Loucy (cell line): ENCODE results near the gene ERP44.
A peak's percentile ranks its signal among the peaks of the same experiment; 100 is the strongest.

Experiments
- H2AFZ ChIP-seq: fragments of 200-600 bp; sonication (generic); 2 replicates; pipeline ENCODE4 v1.6.0; 2016; ENCODE audit warnings: antibody characterized with exemption, mild to moderate bottlenecking, low read length, moderate library complexity
- H3F3A ChIP-seq: fragments of 200-600 bp; 2 replicates; pipeline ENCODE4 v1.6.0; 2016; ENCODE audit warnings: antibody characterized with exemption, low read depth, mild to moderate bottlenecking
- H3K27me3 ChIP-seq: fragments of 200-600 bp; sonication (generic); 2 replicates; pipeline ENCODE4 v1.6.1; 2014; ENCODE audit warnings: low read length, mild to moderate bottlenecking; ENCODE audit not compliant: insufficient read depth, poor library complexity, severe bottlenecking
- H3K36me3 ChIP-seq: fragments of 200-600 bp; sonication (generic); 2 replicates; pipeline ENCODE4 v1.6.1; 2016; ENCODE audit warnings: low read length; ENCODE audit not compliant: insufficient read depth
- H3K4me1 ChIP-seq: fragments of 200-600 bp; sonication (generic); 2 replicates; pipeline ENCODE4 v1.5.1; 2014; ENCODE audit warnings: low read length, mild to moderate bottlenecking; ENCODE audit not compliant: insufficient read depth, poor library complexity, severe bottlenecking
- H3K4me2 ChIP-seq: fragments of 200-600 bp; sonication (generic); 2 replicates; pipeline ENCODE4 v1.6.0; 2014; ENCODE audit warnings: antibody characterized with exemption, low read length, low read depth, mild to moderate bottlenecking; ENCODE audit not compliant: poor library complexity, severe bottlenecking
- H3K4me3 ChIP-seq: fragments of 200-600 bp; sonication (generic); 2 replicates; pipeline ENCODE4 v1.5.1; 2014; ENCODE audit warnings: low read length, mild to moderate bottlenecking, mixed read lengths; ENCODE audit not compliant: poor library complexity, severe bottlenecking
- H3K79me2 ChIP-seq: fragments of 200-600 bp; sonication (generic); 2 replicates; pipeline ENCODE4 v1.6.1; 2014; ENCODE audit warnings: low read length; ENCODE audit not compliant: insufficient read depth
- H3K9ac ChIP-seq: fragments of 200-600 bp; sonication (generic); 2 replicates; pipeline ENCODE4 v1.6.0; 2014; ENCODE audit warnings: mild to moderate bottlenecking, low read depth, low read length, moderate library complexity; ENCODE audit not compliant: poor library complexity, severe bottlenecking
- H3K9me2 ChIP-seq: fragments of 200-600 bp; sonication (generic); replicated peaks from 2 replicates; pipeline ENCODE4 v1.6.1; 2016; ENCODE audit warnings: low read depth, low read length, mixed read lengths
- H3K9me3 ChIP-seq: fragments of 200-600 bp; sonication (generic); 2 replicates; pipeline ENCODE4 v1.6.1; 2014; ENCODE audit warnings: mild to moderate bottlenecking, antibody characterized with exemption, low read length, low read depth; ENCODE audit not compliant: insufficient read depth
- H4K20me1 ChIP-seq: fragments of 200-600 bp; sonication (generic); 2 replicates; pipeline ENCODE4 v1.6.0; 2014; ENCODE audit warnings: antibody characterized with exemption, low read length, mild to moderate bottlenecking; ENCODE audit not compliant: insufficient read depth, poor library complexity, severe bottlenecking
- CTCF ChIP-seq: fragments of 200-600 bp; sonication (generic); conservative IDR thresholded peaks from 2 replicates; pipeline ENCODE4 v1.5.1; 2014; ENCODE audit warnings: mild to moderate bottlenecking, antibody characterized with exemption, low read length
- EZH2phosphoT487 ChIP-seq: fragments of 200-600 bp; IDR thresholded peaks from 2 replicates; pipeline ENCODE4 v1.6.1; 2018; ENCODE audit warnings: antibody characterized with exemption, mild to moderate bottlenecking, moderate library complexity, borderline replicate concordance

Gene ERP44

GRCh38 chr9:100101608-100102007 is 2.8 kb upstream of the ERP44 start:
- peaks cover 20% of the 10 kb centered on the region for H4K20me1 ChIP-seq
- H3K4me1 ChIP-seq: peaks cover 27% of the 10 kb centered on the region
- peaks cover 37% of the 10 kb centered on the region for H3K79me2 ChIP-seq
- no peak overlapping the region for H2AFZ ChIP-seq
- H3K4me3 ChIP-seq: no peak overlapping the region
- H3K9ac ChIP-seq: no peak overlapping the region
- H3K27me3 ChIP-seq: no peaks in the 10 kb centered on the region
- H3K36me3 ChIP-seq: 0 out of 2 replicates have a peak, but pooled peaks cover 4% of the 10 kb centered on the region
- H3K4me2 ChIP-seq: no peak overlapping the region
- no peaks in the 10 kb centered on the region for H3F3A ChIP-seq
- H3K9me2 ChIP-seq: no peaks in the 10 kb centered on the region
- TF ChIP-seq EZH2phosphoT487: no peak
- TF ChIP-seq CTCF: no peak
- no peaks in the 10 kb centered on the region for H3K9me3 ChIP-seq

GRCh38 chr9:100100146-100100667 is 1.4 kb upstream of the ERP44 start:
- H3K9ac ChIP-seq: peak overlapping the region; percentile 81
- H2AFZ ChIP-seq: no peak overlapping the region
- 0 out of 2 replicates have a peak, but pooled peaks cover under 1% of the 10 kb centered on the region for H3K36me3 ChIP-seq
- no peaks in the 10 kb centered on the region for H3F3A ChIP-seq
- peak overlapping the region; percentile 94 for H3K4me2 ChIP-seq
- TF ChIP-seq CTCF: no peak
- TF ChIP-seq EZH2phosphoT487: no peak
- H3K4me3 ChIP-seq: peak overlapping the region; percentile 91
- peaks cover 50% of the 10 kb centered on the region for H3K79me2 ChIP-seq
- no peaks in the 10 kb centered on the region for H3K9me2 ChIP-seq
- H4K20me1 ChIP-seq: peaks cover 30% of the 10 kb centered on the region
- peaks cover 32% of the 10 kb centered on the region for H3K4me1 ChIP-seq
- H3K27me3 ChIP-seq: no peaks in the 10 kb centered on the region
- no peaks in the 10 kb centered on the region for H3K9me3 ChIP-seq

- no peak for TF ChIP-seq EZH2phosphoT487
- no peak for TF ChIP-seq CTCF
- peaks cover 32% of the 10 kb centered on the region for H4K20me1 ChIP-seq
- peaks cover 54% of the 10 kb centered on the region for H3K79me2 ChIP-seq
Observed at GRCh38 chr9:100099722-100100042, 882 bp upstream of the ERP44 start.

More at GRCh38 chr9:100099722-100100042, 882 bp upstream of the ERP44 start:
- Histone ChIP-seq H3K4me1 (peaks cover 34% of the 10 kb centered on the region), H3K9me3 (no peaks in the 10 kb centered on the region), H3K27me3 (no peaks in the 10 kb centered on the region), H2AFZ (peak overlapping the region; percentile 79), H3K9me2 (no peaks in the 10 kb centered on the region), H3K4me2 (peak overlapping the region; percentile 94), H3F3A (no peaks in the 10 kb centered on the region), H3K9ac (peak overlapping the region; percentile 81), H3K36me3 (no peaks in the 10 kb centered on the region), H3K4me3 (peak overlapping the region; percentile 91)
